IMR-90 (cell line): ENCODE results near the gene FBXO22.

Experiments
- BHLHE40 ChIP-seq: fragments of 150-350 bp; IDR thresholded peaks from 2 replicates; pipeline ENCODE4 v1.6.1; 2016; ENCODE audit warnings: mild to moderate bottlenecking, low read depth, low read length
- FOS ChIP-seq: fragments of 150-350 bp; IDR thresholded peaks from 2 replicates; pipeline ENCODE4 v1.6.1; 2016; ENCODE audit warnings: low read depth, low read length
- MAFK ChIP-seq: IDR thresholded peaks from 2 replicates; pipeline ENCODE4 v1.6.1; 2012; ENCODE audit warnings: low read depth, low read length, improper control_type of control experiment
- MXI1 ChIP-seq: IDR thresholded peaks from 2 replicates; pipeline ENCODE4 v1.6.1; 2012; ENCODE audit warnings: low read depth, mild to moderate bottlenecking, low read length, moderate library complexity, borderline replicate concordance
- POLR2A ChIP-seq: IDR thresholded peaks from 2 replicates; pipeline ENCODE4 v1.6.1; 2012; ENCODE audit warnings: mild to moderate bottlenecking, low read depth, low read length
- RAD21 ChIP-seq: IDR thresholded peaks from 2 replicates; pipeline ENCODE4 v1.6.1; 2012; ENCODE audit warnings: low read length, improper control_type of control experiment
- RCOR1 ChIP-seq: IDR thresholded peaks from 2 replicates; pipeline ENCODE4 v1.6.1; 2012; ENCODE audit warnings: mild to moderate bottlenecking, low read length, improper control_type of control experiment; ENCODE audit not compliant: insufficient replicate concordance
- TF ChIP-seq, protein P1 (sequence below): conservative IDR thresholded peaks from 2 replicates; pipeline ENCODE4 v1.5.1; 2012; ENCODE audit warnings: mild to moderate bottlenecking, low read depth, low read length, improper control_type of control experiment

DNA sequence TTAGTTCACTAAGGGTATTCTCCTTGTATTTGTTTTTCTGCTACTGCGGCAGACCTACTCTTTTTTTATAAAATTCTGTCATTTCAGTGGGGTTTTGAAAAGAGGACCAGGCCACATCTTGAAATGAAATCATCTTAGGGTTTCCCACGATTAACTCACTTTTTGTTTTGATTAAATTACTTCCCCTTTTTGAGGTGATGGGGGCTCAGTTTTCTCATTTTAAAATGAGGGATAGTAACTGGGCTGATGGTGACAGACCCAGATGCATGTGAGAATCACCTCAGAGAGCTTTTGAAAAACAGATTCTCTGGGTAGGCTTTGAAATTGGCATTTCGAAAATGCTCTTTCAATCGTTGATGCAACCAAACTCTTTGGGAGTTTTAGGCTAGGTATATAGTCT, 36.2 kb upstream of the FBXO22 start:
- TF ChIP-seq, protein P1, sequence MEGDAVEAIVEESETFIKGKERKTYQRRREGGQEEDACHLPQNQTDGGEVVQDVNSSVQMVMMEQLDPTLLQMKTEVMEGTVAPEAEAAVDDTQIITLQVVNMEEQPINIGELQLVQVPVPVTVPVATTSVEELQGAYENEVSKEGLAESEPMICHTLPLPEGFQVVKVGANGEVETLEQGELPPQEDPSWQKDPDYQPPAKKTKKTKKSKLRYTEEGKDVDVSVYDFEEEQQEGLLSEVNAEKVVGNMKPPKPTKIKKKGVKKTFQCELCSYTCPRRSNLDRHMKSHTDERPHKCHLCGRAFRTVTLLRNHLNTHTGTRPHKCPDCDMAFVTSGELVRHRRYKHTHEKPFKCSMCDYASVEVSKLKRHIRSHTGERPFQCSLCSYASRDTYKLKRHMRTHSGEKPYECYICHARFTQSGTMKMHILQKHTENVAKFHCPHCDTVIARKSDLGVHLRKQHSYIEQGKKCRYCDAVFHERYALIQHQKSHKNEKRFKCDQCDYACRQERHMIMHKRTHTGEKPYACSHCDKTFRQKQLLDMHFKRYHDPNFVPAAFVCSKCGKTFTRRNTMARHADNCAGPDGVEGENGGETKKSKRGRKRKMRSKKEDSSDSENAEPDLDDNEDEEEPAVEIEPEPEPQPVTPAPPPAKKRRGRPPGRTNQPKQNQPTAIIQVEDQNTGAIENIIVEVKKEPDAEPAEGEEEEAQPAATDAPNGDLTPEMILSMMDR: no peak
- no peak for TF ChIP-seq FOS
- no peak for TF ChIP-seq BHLHE40
- no peak for TF ChIP-seq RCOR1
- no peak for TF ChIP-seq RAD21
- no peak for TF ChIP-seq MAFK
- no peak for TF ChIP-seq POLR2A
- no peak for TF ChIP-seq MXI1
